GM12878 (cell line): ENCODE measurements around the gene TEN1. TPM values are rescaled to one million over a fixed set of nuclear protein-coding genes. Genes with fewer than 3 reads are reported as not detected.

Experiments
- ATAC-seq: fragments of 200-7000 bp; cut with Tn5 transposase; 3 replicates; pipeline ENCODE4 v1.9.1; 2020; ENCODE audit warnings: mild to moderate bottlenecking, moderate library complexity
- BruUV-seq: library from RNA; stranded (reverse); fragments of 400-500 nt; replicated peaks from 2 replicates; lab custom pipeline; 2021; lab: Mats Ljungman, UMichigan
- CTCF ChIA-PET: fragments of 300-600 bp; sonication (Branson Sonifier 250); formaldehyde crosslinking; extraction: SDS; loops from one replicate; lab custom pipeline; 2021; ENCODE audit warnings: inconsistent platforms; lab: Yijun Ruan, JAX
- POLR2A ChIA-PET: fragments of 350-600 bp; formaldehyde crosslinking; extraction: SDS; loops from one replicate; lab custom pipeline; 2021; ENCODE audit warnings: inconsistent platforms; lab: Charles Lee
- RAD21 ChIA-PET: fragments of 300-600 bp; sonication (Branson Sonifier 250); formaldehyde crosslinking; loops from one replicate; lab custom pipeline; 2023; ENCODE audit warnings: antibody characterized with exemption; ENCODE audit not compliant: unreplicated experiment; lab: Charles Lee
- SMC1A ChIA-PET: fragments of 300-600 bp; sonication (Branson Sonifier 250); formaldehyde crosslinking; loops from one replicate; lab custom pipeline; 2023; ENCODE audit not compliant: unreplicated experiment, uncharacterized antibody; lab: Charles Lee
- DNase-seq: peaks from one replicate; pipeline ENCODE4 v3.0.0-alpha.2; 2011; ENCODE audit warnings: low read depth, low spot score
- FAIRE-seq: peaks from 3 replicates; lab custom pipeline; 2011; peaks lifted over from hg19 to GRCh38; lab: Jason Lieb, UNC
- H2AFZ ChIP-seq: 2 replicates; pipeline ENCODE4 v1.6.0; 2011; ENCODE audit warnings: low read depth, low read length, control low read depth; ENCODE audit not compliant: control insufficient read depth
- H3K27ac ChIP-seq: 2 replicates; pipeline ENCODE4 v1.5.1; 2011; ENCODE audit warnings: control low read depth; ENCODE audit not compliant: control insufficient read depth, insufficient read depth
- H3K27me3 ChIP-seq, 2 experiments: replicated peaks in 1 of 2; 2 replicates each; pipeline versions ENCODE4 v1.6.0 to v1.6.1; 2011; ENCODE audit warnings: low read length in 1 of 2; ENCODE audit not compliant: control insufficient read depth in 2 of 2, insufficient read depth in 2 of 2
- H3K36me3 ChIP-seq, 2 experiments: 2 replicates each; pipeline ENCODE4 v1.5.1; 2011; ENCODE audit warnings: low read length in 1 of 2; ENCODE audit not compliant: control insufficient read depth in 2 of 2, insufficient read depth in 2 of 2
- H3K4me1 ChIP-seq: 2 replicates; pipeline ENCODE4 v1.6.1; 2011; ENCODE audit warnings: mild to moderate bottlenecking, low read length, moderate library complexity, mixed read lengths; ENCODE audit not compliant: control insufficient read depth, insufficient read depth
- H3K4me2 ChIP-seq: 2 replicates; pipeline ENCODE4 v1.6.0; 2011; ENCODE audit warnings: control low read depth; ENCODE audit not compliant: control insufficient read depth, insufficient read depth
- H3K4me3 ChIP-seq: fragments of 200-600 bp; sonication (generic); 2 replicates; pipeline ENCODE4 v1.5.1; 2016
- H3K79me2 ChIP-seq: 2 replicates; pipeline ENCODE4 v1.6.0; 2011; ENCODE audit warnings: low read length; ENCODE audit not compliant: control insufficient read depth, insufficient read depth
- H3K9ac ChIP-seq: 2 replicates; pipeline ENCODE4 v1.8.0; 2011; ENCODE audit warnings: low read length, control low read depth, mixed read lengths; ENCODE audit not compliant: control insufficient read depth, insufficient read depth
- H3K9me3 ChIP-seq: replicated peaks from 3 replicates; pipeline ENCODE4 v1.5.1; 2011; ENCODE audit warnings: mild to moderate bottlenecking, low read length; ENCODE audit not compliant: control insufficient read depth, insufficient read depth
- H4K20me1 ChIP-seq: 2 replicates; pipeline ENCODE4 v1.6.0; 2011; ENCODE audit not compliant: control insufficient read depth, insufficient read depth
- CREM ChIP-seq: IDR thresholded peaks from 2 replicates; pipeline ENCODE4 v1.6.1; 2014; ENCODE audit warnings: antibody characterized with exemption, low read depth
- FOS ChIP-seq: IDR thresholded peaks from 3 replicates; pipeline ENCODE4 v1.6.1; 2011; ENCODE audit warnings: borderline replicate concordance; ENCODE audit not compliant: insufficient read length; ENCODE audit errors: extremely low read depth
- KDM1A ChIP-seq: fragments of 200-600 bp; sonication (generic); IDR thresholded peaks from 2 replicates; pipeline ENCODE4 v1.6.1; 2016; ENCODE audit warnings: borderline replicate concordance
- NFXL1 ChIP-seq: fragments of 450-650 bp; IDR thresholded peaks from 2 replicates; pipeline ENCODE4 v1.6.1; 2017; ENCODE audit warnings: antibody characterized with exemption, mild to moderate bottlenecking, borderline replicate concordance
- NFYB ChIP-seq: IDR thresholded peaks from 2 replicates; pipeline ENCODE4 v1.6.1; 2011; ENCODE audit warnings: low read depth, mild to moderate bottlenecking, low read length, improper control_type of control experiment, moderate library complexity; ENCODE audit not compliant: insufficient read depth
- SMAD5 ChIP-seq: IDR thresholded peaks from 2 replicates; pipeline ENCODE4 v1.6.1; 2016; ENCODE audit warnings: antibody characterized with exemption, low read depth
- WGBS: methylation state at CpG from one replicate; pipeline ENCODE4 v1.1.6; 2016; ENCODE audit warnings: low lambda C conversion rate; ENCODE audit not compliant: insufficient replicate concordance, insufficient coverage; ENCODE audit errors: missing lambda C conversion rate; 5-methylcytosine and 5-hydroxymethylcytosine counted together
- in situ Hi-C: fragments of 300-500 bp; cut with MboI; formaldehyde crosslinking; loops from 9 replicates; pipeline ENCODE4 v1.14.3; 2018; ENCODE audit warnings: mixed read lengths
- intact Hi-C: fragments of 100-400 bp; cut with micrococcal nuclease; formaldehyde crosslinking; loops from one replicate; pipeline ENCODE4 v1.14.2; 2022; ENCODE audit not compliant: unreplicated experiment
- polyA plus RNA-seq, 11 experiments: library from polyadenylated mRNA; depleted of rRNA in 4 of 11; unstranded in 6 of 11; stranded (reverse) in 5 of 11; fragments of >200 nt; fragmentation: Nextera tagmentation in 4 of 11; fragmentation: Illumina TruSeq in 1 of 11; extraction: Ambion mirVana in 4 of 11; extraction: Trizol in 1 of 11; gene quantifications; 1 replicate in 1 of 11; 2 replicates in 10 of 11; pipeline versions ENCODE4 v1.2.1 to v1.2.3, GENCODE V29; 2011 to 2016; ENCODE audit warnings: inconsistent platforms in 2 of 11, missing spikeins in 2 of 11, low read depth in 1 of 11
- total RNA-seq, 4 experiments: library from RNA; depleted of rRNA in 3 of 4; stranded (reverse); fragments of >200 nt in 3 of 4; fragmentation: Illumina TruSeq in 1 of 4; extraction: Trizol in 1 of 4; gene quantifications; 2 replicates each; pipeline versions ENCODE4 v1.2.1 to v1.2.3, GENCODE V29; 2013 to 2021
- TF ChIP-seq, protein P1 (sequence below): fragments of 150-350 bp; IDR thresholded peaks from 2 replicates; pipeline ENCODE4 v1.6.1; 2014; ENCODE audit warnings: mild to moderate bottlenecking, low read depth, low read length
- TF ChIP-seq, protein P2 (sequence below): fragments of 450-650 bp; IDR thresholded peaks from 2 replicates; pipeline ENCODE4 v1.6.1; 2017; ENCODE audit warnings: mild to moderate bottlenecking, low read depth, inconsistent platforms; ENCODE audit not compliant: poor library complexity, severe bottlenecking
- TF ChIP-seq, protein P3 (sequence below): IDR thresholded peaks from 2 replicates; pipeline ENCODE4 v1.6.1; 2012; ENCODE audit warnings: improper control_type of control experiment, low read depth, low read length; ENCODE audit not compliant: insufficient replicate concordance

TEN1 gene
- total and polyA plus RNA-seq, 10 of the 15 experiments (the other 5 are each of a cell fraction or from before 2014, with no cell fraction given) = 1.1 to 33.1 (median 17.4) TPM

DNA sequence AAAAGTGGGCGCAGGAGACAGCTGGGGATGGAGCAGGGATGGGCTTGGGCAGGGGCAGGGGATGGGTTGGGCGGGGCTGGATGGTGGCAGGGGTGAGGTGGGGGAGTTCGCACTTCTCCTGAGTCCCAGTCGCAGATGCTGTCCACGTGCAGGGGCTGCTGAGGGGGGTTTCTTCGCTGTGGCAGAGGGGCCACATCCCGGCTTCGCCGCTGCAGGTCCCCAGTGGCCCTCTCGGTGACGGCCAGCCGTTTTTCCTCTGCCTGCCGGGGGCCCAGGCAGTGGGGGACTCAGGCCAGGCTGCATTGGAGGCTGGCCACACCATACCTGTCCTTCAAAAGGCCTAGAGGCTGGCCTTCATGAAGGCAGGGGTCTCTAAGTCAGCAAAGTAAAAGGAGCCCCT lies 39.8 kb downstream of the TEN1 start (continued):
- no peak for TF ChIP-seq KDM1A
- TF ChIP-seq, protein P1, sequence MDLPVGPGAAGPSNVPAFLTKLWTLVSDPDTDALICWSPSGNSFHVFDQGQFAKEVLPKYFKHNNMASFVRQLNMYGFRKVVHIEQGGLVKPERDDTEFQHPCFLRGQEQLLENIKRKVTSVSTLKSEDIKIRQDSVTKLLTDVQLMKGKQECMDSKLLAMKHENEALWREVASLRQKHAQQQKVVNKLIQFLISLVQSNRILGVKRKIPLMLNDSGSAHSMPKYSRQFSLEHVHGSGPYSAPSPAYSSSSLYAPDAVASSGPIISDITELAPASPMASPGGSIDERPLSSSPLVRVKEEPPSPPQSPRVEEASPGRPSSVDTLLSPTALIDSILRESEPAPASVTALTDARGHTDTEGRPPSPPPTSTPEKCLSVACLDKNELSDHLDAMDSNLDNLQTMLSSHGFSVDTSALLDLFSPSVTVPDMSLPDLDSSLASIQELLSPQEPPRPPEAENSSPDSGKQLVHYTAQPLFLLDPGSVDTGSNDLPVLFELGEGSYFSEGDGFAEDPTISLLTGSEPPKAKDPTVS = no peak
- no peak for TF ChIP-seq SMAD5
- no peak for TF ChIP-seq FOS
- TF ChIP-seq, all 136 proteins: peak for 0

DNA sequence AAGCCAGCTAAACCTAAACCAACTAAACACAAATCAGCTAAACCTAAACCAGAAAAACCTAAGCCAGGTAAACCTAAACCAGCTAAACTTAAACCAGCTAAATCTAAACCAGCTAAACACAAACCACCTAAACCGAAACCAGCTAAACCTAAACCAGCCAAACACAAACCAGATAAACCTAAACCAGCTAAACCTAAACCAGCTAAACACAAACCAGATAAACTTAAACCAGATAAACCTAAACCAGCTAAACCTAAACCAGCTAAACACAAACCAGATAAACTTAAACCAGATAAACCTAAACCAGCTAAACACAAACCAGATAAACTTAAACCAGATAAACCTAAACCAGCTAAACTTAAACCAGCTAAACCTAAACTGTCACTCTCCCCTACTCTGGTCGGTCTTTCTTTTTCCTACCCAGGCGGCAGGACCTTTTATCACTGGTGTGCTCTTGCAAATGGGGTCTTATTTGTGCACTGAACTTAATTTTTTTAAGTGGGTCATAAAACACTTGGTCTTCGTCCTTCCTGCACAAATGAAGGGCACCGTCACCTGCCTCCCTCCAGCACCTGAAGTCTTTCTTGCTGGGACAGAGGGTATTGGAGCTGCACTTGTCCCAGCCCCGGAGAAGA lies 40.9 kb downstream of the TEN1 start:
- no peak overlapping the region for H3K4me2 ChIP-seq
- no peak overlapping the region for H3K4me3 ChIP-seq
- CTCF ChIA-PET = interaction anchor here (0.8 to 2.2 kb wide), 10 partner anchors 10 to 282 kb away, joined by 3 to 9 read pairs (median 4); partner anchors contain the start of genes CDK3 and MRPL38
- intact Hi-C loops = no loop called here
- no peaks in the 10 kb centered on the region for H3K79me2 ChIP-seq
- no peaks in the 10 kb centered on the region for H3K27me3 ChIP-seq
- no peak for DNase-seq
- no peaks in the 10 kb centered on the region for H3K4me1 ChIP-seq
- no peak for TF ChIP-seq NFYB
- TF ChIP-seq, protein P2, sequence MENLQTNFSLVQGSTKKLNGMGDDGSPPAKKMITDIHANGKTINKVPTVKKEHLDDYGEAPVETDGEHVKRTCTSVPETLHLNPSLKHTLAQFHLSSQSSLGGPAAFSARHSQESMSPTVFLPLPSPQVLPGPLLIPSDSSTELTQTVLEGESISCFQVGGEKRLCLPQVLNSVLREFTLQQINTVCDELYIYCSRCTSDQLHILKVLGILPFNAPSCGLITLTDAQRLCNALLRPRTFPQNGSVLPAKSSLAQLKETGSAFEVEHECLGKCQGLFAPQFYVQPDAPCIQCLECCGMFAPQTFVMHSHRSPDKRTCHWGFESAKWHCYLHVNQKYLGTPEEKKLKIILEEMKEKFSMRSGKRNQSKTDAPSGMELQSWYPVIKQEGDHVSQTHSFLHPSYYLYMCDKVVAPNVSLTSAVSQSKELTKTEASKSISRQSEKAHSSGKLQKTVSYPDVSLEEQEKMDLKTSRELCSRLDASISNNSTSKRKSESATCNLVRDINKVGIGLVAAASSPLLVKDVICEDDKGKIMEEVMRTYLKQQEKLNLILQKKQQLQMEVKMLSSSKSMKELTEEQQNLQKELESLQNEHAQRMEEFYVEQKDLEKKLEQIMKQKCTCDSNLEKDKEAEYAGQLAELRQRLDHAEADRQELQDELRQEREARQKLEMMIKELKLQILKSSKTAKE = no peak
- no peak for TF ChIP-seq NFXL1
- TF ChIP-seq, protein P3, sequence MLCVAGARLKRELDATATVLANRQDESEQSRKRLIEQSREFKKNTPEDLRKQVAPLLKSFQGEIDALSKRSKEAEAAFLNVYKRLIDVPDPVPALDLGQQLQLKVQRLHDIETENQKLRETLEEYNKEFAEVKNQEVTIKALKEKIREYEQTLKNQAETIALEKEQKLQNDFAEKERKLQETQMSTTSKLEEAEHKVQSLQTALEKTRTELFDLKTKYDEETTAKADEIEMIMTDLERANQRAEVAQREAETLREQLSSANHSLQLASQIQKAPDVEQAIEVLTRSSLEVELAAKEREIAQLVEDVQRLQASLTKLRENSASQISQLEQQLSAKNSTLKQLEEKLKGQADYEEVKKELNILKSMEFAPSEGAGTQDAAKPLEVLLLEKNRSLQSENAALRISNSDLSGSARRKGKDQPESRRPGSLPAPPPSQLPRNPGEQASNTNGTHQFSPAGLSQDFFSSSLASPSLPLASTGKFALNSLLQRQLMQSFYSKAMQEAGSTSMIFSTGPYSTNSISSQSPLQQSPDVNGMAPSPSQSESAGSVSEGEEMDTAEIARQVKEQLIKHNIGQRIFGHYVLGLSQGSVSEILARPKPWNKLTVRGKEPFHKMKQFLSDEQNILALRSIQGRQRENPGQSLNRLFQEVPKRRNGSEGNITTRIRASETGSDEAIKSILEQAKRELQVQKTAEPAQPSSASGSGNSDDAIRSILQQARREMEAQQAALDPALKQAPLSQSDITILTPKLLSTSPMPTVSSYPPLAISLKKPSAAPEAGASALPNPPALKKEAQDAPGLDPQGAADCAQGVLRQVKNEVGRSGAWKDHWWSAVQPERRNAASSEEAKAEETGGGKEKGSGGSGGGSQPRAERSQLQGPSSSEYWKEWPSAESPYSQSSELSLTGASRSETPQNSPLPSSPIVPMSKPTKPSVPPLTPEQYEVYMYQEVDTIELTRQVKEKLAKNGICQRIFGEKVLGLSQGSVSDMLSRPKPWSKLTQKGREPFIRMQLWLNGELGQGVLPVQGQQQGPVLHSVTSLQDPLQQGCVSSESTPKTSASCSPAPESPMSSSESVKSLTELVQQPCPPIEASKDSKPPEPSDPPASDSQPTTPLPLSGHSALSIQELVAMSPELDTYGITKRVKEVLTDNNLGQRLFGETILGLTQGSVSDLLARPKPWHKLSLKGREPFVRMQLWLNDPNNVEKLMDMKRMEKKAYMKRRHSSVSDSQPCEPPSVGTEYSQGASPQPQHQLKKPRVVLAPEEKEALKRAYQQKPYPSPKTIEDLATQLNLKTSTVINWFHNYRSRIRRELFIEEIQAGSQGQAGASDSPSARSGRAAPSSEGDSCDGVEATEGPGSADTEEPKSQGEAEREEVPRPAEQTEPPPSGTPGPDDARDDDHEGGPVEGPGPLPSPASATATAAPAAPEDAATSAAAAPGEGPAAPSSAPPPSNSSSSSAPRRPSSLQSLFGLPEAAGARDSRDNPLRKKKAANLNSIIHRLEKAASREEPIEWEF = no peak
- no peak for TF ChIP-seq CREM
- TF ChIP-seq, all 136 proteins: peak for 0
- no TSS peak for BruUV-seq
- H4K20me1 ChIP-seq = no peaks in the 10 kb centered on the region
- FAIRE-seq (no peak), ATAC-seq (no peak)
- H3K9ac ChIP-seq = no peak overlapping the region
- no peaks in the 10 kb centered on the region for H3K9me3 ChIP-seq
- POLR2A ChIA-PET = no interaction called here
- RAD21 ChIA-PET = interaction anchor here (1.3 to 1.6 kb wide), 2 partner anchors 259 to 346 kb away, joined by 4 to 7 read pairs; no protein-coding TSS in a partner anchor
- H2AFZ ChIP-seq = no peak overlapping the region
- 31% methylated on average over 6 of the region's 6 CpGs for WGBS
- SMC1A ChIA-PET = interaction anchor here (0.9 to 1.6 kb wide), 8 partner anchors 10 to 280 kb away, joined by 3 to 4 read pairs (median 3); no protein-coding TSS in a partner anchor
- in situ Hi-C loops = no loop called here
- H3K36me3 ChIP-seq = no peaks in the 10 kb centered on the region
- no peak overlapping the region for H3K27ac ChIP-seq
